ENCODE data around the gene TTYH2.

TTYH2 gene

GRCh38 chr17:74216505-74216904 is 3.1 kb downstream of the TTYH2 start:
- no peak for DNase-seq

GRCh38 chr17:74217037-74217730 is 3.8 kb downstream of the TTYH2 start:
- peak; percentile 63 for DNase-seq

GRCh38 chr17:74217888-74218287 is 4.5 kb downstream of the TTYH2 start:
- DNase-seq = peak; percentile 53

GRCh38 chr17:74218436-74218835 is 5.1 kb downstream of the TTYH2 start:
- DNase-seq = no peak

- no peak for DNase-seq
Measured at GRCh38 chr17:74219576-74220133, 6.3 kb downstream of the TTYH2 start.

GRCh38 chr17:74220219-74220618 is 6.8 kb downstream of the TTYH2 start:
- no peak for DNase-seq

GRCh38 chr17:74220946-74221818 is 7.8 kb downstream of the TTYH2 start:
- DNase-seq = no peak

- no peak for DNase-seq
Measured at GRCh38 chr17:74222399-74222798, 9.0 kb downstream of the TTYH2 start.

GRCh38 chr17:74223901-74224300 is 10.5 kb downstream of the TTYH2 start:
- no peak for DNase-seq

- no peak for DNase-seq
Measured at GRCh38 chr17:74224959-74225725, 11.8 kb downstream of the TTYH2 start.

GRCh38 chr17:74226252-74226651 is 12.9 kb downstream of the TTYH2 start:
- no peak for DNase-seq

- DNase-seq = no peak
Measured at GRCh38 chr17:74227271-74228080, 14.1 kb downstream of the TTYH2 start.

GRCh38 chr17:74228306-74228978 is 15.1 kb downstream of the TTYH2 start:
- no peak for DNase-seq

- DNase-seq = no peak
Measured at GRCh38 chr17:74230896-74231295, 17.5 kb downstream of the TTYH2 start.

- no peak for DNase-seq
Measured at GRCh38 chr17:74231928-74232907, 18.8 kb downstream of the TTYH2 start.

GRCh38 chr17:74233937-74234336 is 20.6 kb downstream of the TTYH2 start:
- no peak for DNase-seq

- no peak for DNase-seq
Measured at GRCh38 chr17:74234486-74234885, 21.1 kb downstream of the TTYH2 start.

GRCh38 chr17:74235040-74235581 is 21.7 kb downstream of the TTYH2 start:
- no peak for DNase-seq

- no peak for DNase-seq
Measured at GRCh38 chr17:74235911-74236371, 22.6 kb downstream of the TTYH2 start.

- DNase-seq = peak; percentile 47
Measured at GRCh38 chr17:74237321-74237720, 23.9 kb downstream of the TTYH2 start.
